Suprapubic skin (tissue), 4 donors: ENCODE data around the gene KSR1.

Experiments used
- CTCF ChIP-seq, 2 donors: fragments of 200-600 bp in 1 of 2; fragments of 450-650 bp in 1 of 2; sonication (generic) in 1 of 2; IDR thresholded peaks; one replicate each; pipeline ENCODE4 v1.5.1; 2016 to 2019; ENCODE audit warnings: antibody characterized with exemption in 2 of 2, mild to moderate bottlenecking in 1 of 2, moderate library complexity in 1 of 2
- EP300 ChIP-seq: sonication (generic); formaldehyde crosslinking; IDR thresholded peaks from one replicate; pipeline ENCODE4 v1.6.1; 2017; ENCODE audit warnings: antibody characterized with exemption
- POLR2A ChIP-seq, 2 donors: fragments of 450-650 bp; IDR thresholded peaks; one replicate each; pipeline ENCODE4 v1.6.1; 2017; ENCODE audit warnings: antibody characterized with exemption in 2 of 2, mild to moderate bottlenecking in 2 of 2, moderate library complexity in 2 of 2
- POLR2AphosphoS5 ChIP-seq, 3 donors: sonication (generic); formaldehyde crosslinking; IDR thresholded peaks; one replicate each; pipeline ENCODE4 v1.6.1; 2017; ENCODE audit warnings: antibody characterized with exemption in 3 of 3

DNA sequence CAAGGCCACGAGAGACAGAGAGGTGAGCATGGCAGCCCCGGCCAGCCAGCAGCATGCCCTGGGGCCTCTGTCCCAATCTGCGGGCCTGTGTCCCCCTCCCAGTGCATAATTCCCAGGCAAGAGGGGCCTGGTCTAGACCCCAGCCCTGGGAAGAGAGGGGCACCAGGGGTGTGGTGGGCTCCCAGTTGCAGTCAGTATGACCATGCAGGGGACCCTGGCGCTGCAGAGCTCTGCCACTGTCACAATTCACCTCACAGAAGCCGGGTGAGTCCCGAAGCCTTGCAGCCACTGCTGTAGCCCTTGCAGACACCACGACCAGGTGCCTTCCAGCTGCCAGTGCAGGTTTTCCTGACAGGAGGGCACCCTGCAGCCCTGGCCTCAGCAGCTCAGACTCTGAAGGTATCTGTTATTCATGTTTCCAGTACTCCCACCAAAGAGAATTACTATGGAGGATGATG, 25.8 kb upstream of the KSR1 start:
- TF ChIP-seq CTCF (IDR thresholded peaks at IDR 0.05): no peak
- TF ChIP-seq POLR2AphosphoS5 (IDR thresholded peaks at IDR 0.05): no peak
- no peak for TF ChIP-seq EP300
- TF ChIP-seq POLR2A (IDR thresholded peaks at IDR 0.05): no peak
